ENCODE data around the gene ZNF221.
"Not testable (repeated sequence)": the region's sequence is repeated elsewhere in the genome, so short reads cannot be mapped to it uniquely, and the experiment has no call there.

The ZNF221 gene

GRCh38 chr19:43928820-43929219, 22.2 kb upstream of the ZNF221 start:
- Histone ChIP-seq H3K36me3 (ENCODE audit: control insufficient read depth, insufficient read depth, low read length) (peaks cover 78% of the 10 kb centered on the region), H3K27me3 (replicated peaks; ENCODE audit: control insufficient read depth, insufficient read depth, low read length, poor library complexity, severe bottlenecking) (no peaks in the 10 kb centered on the region), H3K4me1 (ENCODE audit: control insufficient read depth, insufficient read depth, low read length, poor library complexity, severe bottlenecking) (no peaks in the 10 kb centered on the region), H3K9me3 (ENCODE audit: control insufficient read depth, low read length) (no peaks in the 10 kb centered on the region), H3K4me3 (ENCODE audit: insufficient read depth, low read depth, low read length, poor library complexity, severe bottlenecking) (no peak overlapping the region), H3K27ac (ENCODE audit: insufficient read depth, low read length, poor library complexity, severe bottlenecking) (no peak overlapping the region)
- DNase-seq, result no peak

- no peaks in the 10 kb centered on the region for H3K27me3 ChIP-seq (replicated peaks; ENCODE audit: control insufficient read depth, insufficient read depth, low read length, poor library complexity, severe bottlenecking)
- no peak for DNase-seq
- H3K4me3 ChIP-seq (ENCODE audit: insufficient read depth, low read depth, low read length, poor library complexity, severe bottlenecking), result peak overlapping the region; percentile 93
- no peaks in the 10 kb centered on the region for H3K9me3 ChIP-seq (ENCODE audit: control insufficient read depth, low read length)
- peaks cover 28% of the 10 kb centered on the region for H3K36me3 ChIP-seq (ENCODE audit: control insufficient read depth, insufficient read depth, low read length)
- peaks cover 12% of the 10 kb centered on the region for H3K4me1 ChIP-seq (ENCODE audit: control insufficient read depth, insufficient read depth, low read length, poor library complexity, severe bottlenecking)
- peak overlapping the region; percentile 82 for H3K27ac ChIP-seq (ENCODE audit: insufficient read depth, low read length, poor library complexity, severe bottlenecking)
Measured at GRCh38 chr19:43934055-43934984, 16.7 kb upstream of the ZNF221 start.

- DNase-seq, result peak; percentile 67 to 79 (median 74)
- Histone ChIP-seq H3K4me3 (ENCODE audit: insufficient read depth, low read depth, low read length, poor library complexity, severe bottlenecking) (peak within 1 kb of the TSS; percentile 93), H3K4me1 (ENCODE audit: control insufficient read depth, insufficient read depth, low read length, poor library complexity, severe bottlenecking) (peaks cover 12% of the 10 kb centered on the region)
Measured at GRCh38 chr19:43934985-43935708, 15.9 kb upstream of the ZNF221 start, which contains the start of gene ZNF45. Gene ZNF45 (minus strand): TSS chr19:43935282. CDS start chr19:43922185, 13,097 bp downstream.

GRCh38 chr19:43936188-43936587, 14.8 kb upstream of the ZNF221 start:
- H3K9me3 ChIP-seq (ENCODE audit: control insufficient read depth, low read length), result no peaks in the 10 kb centered on the region
- H3K27ac ChIP-seq (ENCODE audit: insufficient read depth, low read length, poor library complexity, severe bottlenecking), result no peak overlapping the region
- no peak overlapping the region for H3K4me3 ChIP-seq (ENCODE audit: insufficient read depth, low read depth, low read length, poor library complexity, severe bottlenecking)
- H3K4me1 ChIP-seq (ENCODE audit: control insufficient read depth, insufficient read depth, low read length, poor library complexity, severe bottlenecking), result peaks cover 12% of the 10 kb centered on the region
- H3K27me3 ChIP-seq (replicated peaks; ENCODE audit: control insufficient read depth, insufficient read depth, low read length, poor library complexity, severe bottlenecking), result no peaks in the 10 kb centered on the region
- DNase-seq, result no peak
- H3K36me3 ChIP-seq (ENCODE audit: control insufficient read depth, insufficient read depth, low read length), result peaks cover 12% of the 10 kb centered on the region

More at GRCh38 chr19:43934985-43935708, 15.9 kb upstream of the ZNF221 start, which contains the start of gene ZNF45:
- no peaks in the 10 kb centered on the region for H3K27me3 ChIP-seq (replicated peaks; ENCODE audit: control insufficient read depth, insufficient read depth, low read length, poor library complexity, severe bottlenecking)
- peak within 1 kb of the TSS; percentile 82 for H3K27ac ChIP-seq (ENCODE audit: insufficient read depth, low read length, poor library complexity, severe bottlenecking)
- no peaks in the 10 kb centered on the region for H3K9me3 ChIP-seq (ENCODE audit: control insufficient read depth, low read length)
- H3K36me3 ChIP-seq (ENCODE audit: control insufficient read depth, insufficient read depth, low read length), result peaks cover 20% of the 10 kb centered on the region

GRCh38 chr19:43939557-43940260, 11.3 kb upstream of the ZNF221 start:
- peaks cover 5% of the 10 kb centered on the region for H3K4me1 ChIP-seq (ENCODE audit: control insufficient read depth, insufficient read depth, low read length, poor library complexity, severe bottlenecking)
- no peaks in the 10 kb centered on the region for H3K36me3 ChIP-seq (ENCODE audit: control insufficient read depth, insufficient read depth, low read length)
- H3K27ac ChIP-seq (ENCODE audit: insufficient read depth, low read length, poor library complexity, severe bottlenecking), result no peak overlapping the region
- no peaks in the 10 kb centered on the region for H3K27me3 ChIP-seq (replicated peaks; ENCODE audit: control insufficient read depth, insufficient read depth, low read length, poor library complexity, severe bottlenecking)
- DNase-seq, result no peak
- H3K4me3 ChIP-seq (ENCODE audit: insufficient read depth, low read depth, low read length, poor library complexity, severe bottlenecking), result no peak overlapping the region
- H3K9me3 ChIP-seq (ENCODE audit: control insufficient read depth, low read length), result no peaks in the 10 kb centered on the region

- Histone ChIP-seq H3K4me3 (ENCODE audit: insufficient read depth, low read depth, low read length, poor library complexity, severe bottlenecking) (no peak overlapping the region), H3K9me3 (ENCODE audit: control insufficient read depth, low read length) (no peaks in the 10 kb centered on the region), H3K27me3 (replicated peaks; ENCODE audit: control insufficient read depth, insufficient read depth, low read length, poor library complexity, severe bottlenecking) (no peaks in the 10 kb centered on the region), H3K27ac (ENCODE audit: insufficient read depth, low read length, poor library complexity, severe bottlenecking) (no peak overlapping the region), H3K4me1 (ENCODE audit: control insufficient read depth, insufficient read depth, low read length, poor library complexity, severe bottlenecking) (peaks cover under 1% of the 10 kb centered on the region), H3K36me3 (ENCODE audit: control insufficient read depth, insufficient read depth, low read length) (no peaks in the 10 kb centered on the region)
- no peak for DNase-seq
Measured at GRCh38 chr19:43940719-43941118, 10.3 kb upstream of the ZNF221 start.

- Histone ChIP-seq H3K36me3 (ENCODE audit: control insufficient read depth, insufficient read depth, low read length) (no peaks in the 10 kb centered on the region), H3K9me3 (ENCODE audit: control insufficient read depth, low read length) (no peaks in the 10 kb centered on the region), H3K4me3 (ENCODE audit: insufficient read depth, low read depth, low read length, poor library complexity, severe bottlenecking) (no peak overlapping the region), H3K4me1 (ENCODE audit: control insufficient read depth, insufficient read depth, low read length, poor library complexity, severe bottlenecking) (no peaks in the 10 kb centered on the region), H3K27ac (ENCODE audit: insufficient read depth, low read length, poor library complexity, severe bottlenecking) (no peak overlapping the region), H3K27me3 (replicated peaks; ENCODE audit: control insufficient read depth, insufficient read depth, low read length, poor library complexity, severe bottlenecking) (no peaks in the 10 kb centered on the region)
- DNase-seq, result no peak
Measured at GRCh38 chr19:43941209-43941608, 9.8 kb upstream of the ZNF221 start.

GRCh38 chr19:43947412-43947811, 3.6 kb upstream of the ZNF221 start:
- not testable (repeated sequence) for H3K4me1 ChIP-seq (ENCODE audit: control insufficient read depth, insufficient read depth, low read length, poor library complexity, severe bottlenecking); H3K9me3 ChIP-seq (ENCODE audit: control insufficient read depth, low read length); H3K27ac ChIP-seq (ENCODE audit: insufficient read depth, low read length, poor library complexity, severe bottlenecking); H3K4me3 ChIP-seq (ENCODE audit: insufficient read depth, low read depth, low read length, poor library complexity, severe bottlenecking); DNase-seq; H3K27me3 ChIP-seq (replicated peaks; ENCODE audit: control insufficient read depth, insufficient read depth, low read length, poor library complexity, severe bottlenecking); H3K36me3 ChIP-seq (ENCODE audit: control insufficient read depth, insufficient read depth, low read length)

GRCh38 chr19:43949803-43950202, 1.2 kb upstream of the ZNF221 start:
- H3K9me3 ChIP-seq (ENCODE audit: control insufficient read depth, low read length); DNase-seq; H3K27ac ChIP-seq (ENCODE audit: insufficient read depth, low read length, poor library complexity, severe bottlenecking); H3K36me3 ChIP-seq (ENCODE audit: control insufficient read depth, insufficient read depth, low read length); H3K4me1 ChIP-seq (ENCODE audit: control insufficient read depth, insufficient read depth, low read length, poor library complexity, severe bottlenecking); H3K27me3 ChIP-seq (replicated peaks; ENCODE audit: control insufficient read depth, insufficient read depth, low read length, poor library complexity, severe bottlenecking); H3K4me3 ChIP-seq (ENCODE audit: insufficient read depth, low read depth, low read length, poor library complexity, severe bottlenecking): not testable (repeated sequence)

Data from effector memory CD4-positive, alpha-beta T cell (primary cell).